GM12878 (cell line): Measurements from ENCODE around the gene LRRC8D. TPM values are rescaled to one million over a fixed set of nuclear protein-coding genes. Genes with fewer than 3 reads are reported as not detected.

Source experiments
- ATAC-seq: fragments of 200-7000 bp; cut with Tn5 transposase; 3 replicates; pipeline ENCODE4 v1.9.1; 2020; ENCODE audit warnings: mild to moderate bottlenecking, moderate library complexity
- BruUV-seq: library from RNA; stranded (reverse); fragments of 400-500 nt; replicated peaks from 2 replicates; lab custom pipeline; 2021; lab: Mats Ljungman, UMichigan
- CTCF ChIA-PET: fragments of 300-600 bp; sonication (Branson Sonifier 250); formaldehyde crosslinking; extraction: SDS; loops from one replicate; lab custom pipeline; 2021; ENCODE audit warnings: inconsistent platforms; lab: Yijun Ruan, JAX
- POLR2A ChIA-PET: fragments of 350-600 bp; formaldehyde crosslinking; extraction: SDS; loops from one replicate; lab custom pipeline; 2021; ENCODE audit warnings: inconsistent platforms; lab: Charles Lee
- RAD21 ChIA-PET: fragments of 300-600 bp; sonication (Branson Sonifier 250); formaldehyde crosslinking; loops from one replicate; lab custom pipeline; 2023; ENCODE audit warnings: antibody characterized with exemption; ENCODE audit not compliant: unreplicated experiment; lab: Charles Lee
- SMC1A ChIA-PET: fragments of 300-600 bp; sonication (Branson Sonifier 250); formaldehyde crosslinking; loops from one replicate; lab custom pipeline; 2023; ENCODE audit not compliant: unreplicated experiment, uncharacterized antibody; lab: Charles Lee
- DNase-seq: peaks from one replicate; pipeline ENCODE4 v3.0.0-alpha.2; 2011; ENCODE audit warnings: low read depth, low spot score
- FAIRE-seq: peaks from 3 replicates; lab custom pipeline; 2011; peaks lifted over from hg19 to GRCh38; lab: Jason Lieb, UNC
- H2AFZ ChIP-seq: 2 replicates; pipeline ENCODE4 v1.6.0; 2011; ENCODE audit warnings: low read depth, low read length, control low read depth; ENCODE audit not compliant: control insufficient read depth
- H3K27ac ChIP-seq: 2 replicates; pipeline ENCODE4 v1.5.1; 2011; ENCODE audit warnings: control low read depth; ENCODE audit not compliant: control insufficient read depth, insufficient read depth
- H3K27me3 ChIP-seq, 2 experiments: replicated peaks in 1 of 2; 2 replicates each; pipeline versions ENCODE4 v1.6.0 to v1.6.1; 2011; ENCODE audit warnings: low read length in 1 of 2; ENCODE audit not compliant: control insufficient read depth in 2 of 2, insufficient read depth in 2 of 2
- H3K36me3 ChIP-seq, 2 experiments: 2 replicates each; pipeline ENCODE4 v1.5.1; 2011; ENCODE audit warnings: low read length in 1 of 2; ENCODE audit not compliant: control insufficient read depth in 2 of 2, insufficient read depth in 2 of 2
- H3K4me1 ChIP-seq: 2 replicates; pipeline ENCODE4 v1.6.1; 2011; ENCODE audit warnings: mild to moderate bottlenecking, low read length, moderate library complexity, mixed read lengths; ENCODE audit not compliant: control insufficient read depth, insufficient read depth
- H3K4me2 ChIP-seq: 2 replicates; pipeline ENCODE4 v1.6.0; 2011; ENCODE audit warnings: control low read depth; ENCODE audit not compliant: control insufficient read depth, insufficient read depth
- H3K4me3 ChIP-seq: fragments of 200-600 bp; sonication (generic); 2 replicates; pipeline ENCODE4 v1.5.1; 2016
- H3K79me2 ChIP-seq: 2 replicates; pipeline ENCODE4 v1.6.0; 2011; ENCODE audit warnings: low read length; ENCODE audit not compliant: control insufficient read depth, insufficient read depth
- H3K9ac ChIP-seq: 2 replicates; pipeline ENCODE4 v1.8.0; 2011; ENCODE audit warnings: low read length, control low read depth, mixed read lengths; ENCODE audit not compliant: control insufficient read depth, insufficient read depth
- H3K9me3 ChIP-seq: replicated peaks from 3 replicates; pipeline ENCODE4 v1.5.1; 2011; ENCODE audit warnings: mild to moderate bottlenecking, low read length; ENCODE audit not compliant: control insufficient read depth, insufficient read depth
- H4K20me1 ChIP-seq: 2 replicates; pipeline ENCODE4 v1.6.0; 2011; ENCODE audit not compliant: control insufficient read depth, insufficient read depth
- BHLHE40 ChIP-seq, 2 experiments: fragments of 450-650 bp in 1 of 2; IDR thresholded peaks; 2 replicates each; pipeline ENCODE4 v1.6.1; 2011 to 2017; ENCODE audit warnings: low read depth in 2 of 2, borderline replicate concordance in 1 of 2, improper control_type of control experiment in 1 of 2, low read length in 1 of 2, mild to moderate bottlenecking in 1 of 2
- CBFB ChIP-seq: IDR thresholded peaks from 2 replicates; pipeline ENCODE4 v1.6.1; 2016; ENCODE audit warnings: antibody characterized with exemption, low read depth
- CHD1 ChIP-seq: IDR thresholded peaks from 2 replicates; pipeline ENCODE4 v1.6.1; 2012; ENCODE audit warnings: low read depth, low read length, improper control_type of control experiment
- CHD2 ChIP-seq: IDR thresholded peaks from 2 replicates; pipeline ENCODE4 v1.6.1; 2011; ENCODE audit warnings: low read depth, low read length, improper control_type of control experiment, borderline replicate concordance
- ESRRA ChIP-seq: IDR thresholded peaks from 2 replicates; pipeline ENCODE4 v1.6.1; 2012; ENCODE audit warnings: mild to moderate bottlenecking, low read length, improper control_type of control experiment
- MYB ChIP-seq: fragments of 150-350 bp; IDR thresholded peaks from 2 replicates; pipeline ENCODE4 v1.6.1; 2014; ENCODE audit warnings: mild to moderate bottlenecking, low read depth, low read length, borderline replicate concordance
- MYC ChIP-seq: IDR thresholded peaks from 2 replicates; pipeline ENCODE4 v1.6.1; 2011; ENCODE audit warnings: mild to moderate bottlenecking, low read length, moderate library complexity, inconsistent platforms; ENCODE audit not compliant: insufficient read depth, insufficient replicate concordance, insufficient read length, severe bottlenecking
- RAD51 ChIP-seq: fragments of 450-650 bp; IDR thresholded peaks from 2 replicates; pipeline ENCODE4 v1.6.1; 2016; ENCODE audit warnings: moderate library complexity, mild to moderate bottlenecking, inconsistent platforms
- RELA ChIP-seq: fragments of 450-650 bp; IDR thresholded peaks from 2 replicates; pipeline ENCODE4 v1.8.0; 2014; ENCODE audit warnings: borderline replicate concordance; ENCODE audit not compliant: partially characterized antibody
- in situ Hi-C: fragments of 300-500 bp; cut with MboI; formaldehyde crosslinking; loops from 9 replicates; pipeline ENCODE4 v1.14.3; 2018; ENCODE audit warnings: mixed read lengths
- intact Hi-C: fragments of 100-400 bp; cut with micrococcal nuclease; formaldehyde crosslinking; loops from one replicate; pipeline ENCODE4 v1.14.2; 2022; ENCODE audit not compliant: unreplicated experiment
- polyA plus RNA-seq, 11 experiments: library from polyadenylated mRNA; depleted of rRNA in 4 of 11; unstranded in 6 of 11; stranded (reverse) in 5 of 11; fragments of >200 nt; fragmentation: Nextera tagmentation in 4 of 11; fragmentation: Illumina TruSeq in 1 of 11; extraction: Ambion mirVana in 4 of 11; extraction: Trizol in 1 of 11; gene quantifications; 1 replicate in 1 of 11; 2 replicates in 10 of 11; pipeline versions ENCODE4 v1.2.1 to v1.2.3, GENCODE V29; 2011 to 2016; ENCODE audit warnings: inconsistent platforms in 2 of 11, missing spikeins in 2 of 11, low read depth in 1 of 11
- total RNA-seq, 4 experiments: library from RNA; depleted of rRNA in 3 of 4; stranded (reverse); fragments of >200 nt in 3 of 4; fragmentation: Illumina TruSeq in 1 of 4; extraction: Trizol in 1 of 4; gene quantifications; 2 replicates each; pipeline versions ENCODE4 v1.2.1 to v1.2.3, GENCODE V29; 2013 to 2021

LRRC8D gene
- total and polyA plus RNA-seq, 10 of the 15 experiments (the other 5 are each of a cell fraction or from before 2014, with no cell fraction given): 5.6 to 44.1 (median 26.8) TPM

DNA sequence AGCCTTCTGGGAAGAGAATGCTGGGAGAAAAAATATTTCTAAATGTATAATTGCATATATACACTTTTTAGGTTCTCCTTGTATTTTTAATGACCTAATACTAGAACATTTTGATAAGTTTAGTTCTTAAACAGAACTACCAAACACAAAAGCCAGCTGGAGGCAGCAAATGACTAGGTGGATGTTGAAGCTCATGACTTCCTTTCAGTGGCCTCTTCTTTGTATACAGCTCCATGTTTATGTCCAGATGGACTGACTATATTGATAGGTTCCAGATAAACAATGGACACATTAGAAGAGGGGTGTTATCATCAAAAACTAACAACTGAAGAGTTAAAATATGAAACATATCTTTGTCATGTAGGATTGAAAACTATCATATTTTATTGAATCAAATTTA, 52.5 kb downstream of the LRRC8D start:
- in situ Hi-C loops: no loop called here
- SMC1A ChIA-PET: no interaction called here
- H3K9me3 ChIP-seq: no peaks in the 10 kb centered on the region
- H3K4me1 ChIP-seq: no peaks in the 10 kb centered on the region
- no peak overlapping the region for H3K9ac ChIP-seq
- H3K4me3 ChIP-seq: no peak overlapping the region
- RAD21 ChIA-PET: interaction anchor here (1.0 kb wide), 1 partner anchor 33 kb away, joined by 3 read pairs; no protein-coding TSS in a partner anchor
- no peaks in the 10 kb centered on the region for H3K27me3 ChIP-seq
- CTCF ChIA-PET: no interaction called here
- no peaks in the 10 kb centered on the region for H3K79me2 ChIP-seq
- ATAC-seq (no peak), DNase-seq (no peak), FAIRE-seq (no peak)
- H3K4me2 ChIP-seq: no peak overlapping the region
- no peak overlapping the region for H3K27ac ChIP-seq
- intact Hi-C loops: no loop called here
- H2AFZ ChIP-seq: no peak overlapping the region
- H3K36me3 ChIP-seq: peaks cover 0 to 3% of the 10 kb centered on the region in 2 experiments; a peak in 3 of 4 replicates
- no TSS peak for BruUV-seq
- H4K20me1 ChIP-seq: no peaks in the 10 kb centered on the region
- POLR2A ChIA-PET: interaction anchor here (0.5 to 0.8 kb wide), 2 partner anchors 15 to 16 kb away, joined by 3 to 4 read pairs; no protein-coding TSS in a partner anchor
- TF ChIP-seq MYB (no peak), BHLHE40 (IDR thresholded peaks at IDR 0.05; ENCODE audit: borderline replicate concordance in 1 of 2, low read depth in 2 of 2, low read length in 1 of 2) (no peak), CHD2 (no peak), RAD51 (no peak), RELA (no peak), ESRRA (no peak), CBFB (no peak), MYC (no peak), CHD1 (no peak)
